GM12864 (cell line): ENCODE data around the gene GAPDHS.

Experiments
- DNase-seq: peaks from one replicate; pipeline ENCODE4 v3.0.0-alpha.2; 2011; ENCODE audit warnings: low read depth
- H3K4me3 ChIP-seq: 2 replicates; pipeline ENCODE4 v1.5.1; 2011; ENCODE audit warnings: mild to moderate bottlenecking, low read depth, low read length, control low read depth
- CTCF ChIP-seq: IDR thresholded peaks from 2 replicates; pipeline ENCODE4 v1.5.1; 2011; ENCODE audit warnings: low read depth, mild to moderate bottlenecking, moderate library complexity, low read length, control low read depth, inconsistent platforms; ENCODE audit errors: missing control alignments

Gene GAPDHS

GRCh38 chr19:35500611-35501010 is 32.6 kb upstream of the GAPDHS start:
- DNase-seq: no peak

GRCh38 chr19:35501684-35502083 is 31.6 kb upstream of the GAPDHS start:
- DNase-seq: no peak
- no peak overlapping the region for H3K4me3 ChIP-seq
- no peak for TF ChIP-seq CTCF

More at GRCh38 chr19:35500611-35501010, 32.6 kb upstream of the GAPDHS start:
- no peak overlapping the region for H3K4me3 ChIP-seq
- no peak for TF ChIP-seq CTCF

- H3K4me3 ChIP-seq: no peak overlapping the region
- TF ChIP-seq CTCF: no peak
- DNase-seq: no peak
Measured at GRCh38 chr19:35502751-35503150, 30.5 kb upstream of the GAPDHS start.

GRCh38 chr19:35506011-35506410 is 27.2 kb upstream of the GAPDHS start:
- no peak for DNase-seq
- TF ChIP-seq CTCF: no peak
- no peak overlapping the region for H3K4me3 ChIP-seq

- no peak for TF ChIP-seq CTCF
- no peak for DNase-seq
- no peak overlapping the region for H3K4me3 ChIP-seq
Measured at GRCh38 chr19:35507561-35507960, 25.7 kb upstream of the GAPDHS start.

GRCh38 chr19:35508129-35508528 is 25.1 kb upstream of the GAPDHS start:
- no peak overlapping the region for H3K4me3 ChIP-seq
- no peak for TF ChIP-seq CTCF
- no peak for DNase-seq

GRCh38 chr19:35509018-35509652 is 24.1 kb upstream of the GAPDHS start:
- TF ChIP-seq CTCF: no peak
- peak overlapping the region; percentile 58; the same call in 1 of the 2 replicates for H3K4me3 ChIP-seq
- peak; percentile 35 for DNase-seq
